Measurements from ENCODE around the gene CYTH4. TPM values are rescaled to one million over a fixed set of nuclear protein-coding genes. Genes with fewer than 3 reads are reported as not detected.
A peak's percentile ranks its signal among the peaks of the same experiment; 100 is the strongest.

The CYTH4 gene
- total and polyA plus RNA-seq, 2 of the 8 experiments (the other 6 are each of a cell fraction or from before 2014, with no cell fraction given), result 0.09 TPM; not detected in 1

- H2AFZ ChIP-seq (ENCODE audit: low read length), result no peak overlapping the region; the same call in 1 of the 2 replicates
- H3K27me3 ChIP-seq (replicated peaks in 1 of 4; ENCODE audit: control insufficient read depth in 3 of 4, extremely low read depth in 1 of 4, insufficient read depth in 3 of 4, low read length in 3 of 4), result no peaks in the 10 kb centered on the region
- no peak overlapping the region for H2BK120ac ChIP-seq (replicated peaks; ENCODE audit: low read depth, low read length)
- H3K4me2 ChIP-seq (ENCODE audit: insufficient read depth in 1 of 2, low read depth in 2 of 2, low read length in 2 of 2), result no peak overlapping the region
- H3K79me2 ChIP-seq (ENCODE audit: control insufficient read depth in 1 of 2, insufficient read depth in 2 of 2, low read length in 2 of 2), result no peaks in the 10 kb centered on the region
- no peaks in the 10 kb centered on the region for H3K79me1 ChIP-seq (ENCODE audit: low read depth, low read length)
- H4K8ac ChIP-seq (ENCODE audit: extremely low read depth, insufficient read depth, low read length), result no peak overlapping the region
- FAIRE-seq (no peak), DNase-seq (ENCODE audit: low read depth in 1 of 2, low spot score in 2 of 2) (no peak)
- H3K27ac ChIP-seq (ENCODE audit: low read depth, low read length), result no peak overlapping the region
- H3K56ac ChIP-seq (replicated peaks; ENCODE audit: insufficient read length, low read depth, low read length), result no peak overlapping the region
- POLR2A ChIA-PET (ENCODE audit: partially characterized antibody), result interaction anchor here (1.1 kb wide), 1 partner anchor 53 kb away, joined by 3 read pairs; no protein-coding TSS in a partner anchor
- H2BK12ac ChIP-seq (ENCODE audit: low read depth, low read length), result no peak overlapping the region
- no peak overlapping the region for H2BK5ac ChIP-seq (ENCODE audit: low read depth, low read length)
- H3K23ac ChIP-seq (ENCODE audit: insufficient read length), result no peak overlapping the region
- H4K91ac ChIP-seq (replicated peaks; ENCODE audit: insufficient read length, low read length), result no peak overlapping the region
- WGBS, 2 experiments (ENCODE audit: extremely low coverage in 1 of 2, insufficient coverage in 1 of 2, insufficient read length in 1 of 2, insufficient replicate concordance in 2 of 2, low coverage in 1 of 2, low lambda C conversion rate in 2 of 2, missing lambda C conversion rate in 1 of 2), result 63% methylated on average over 7 of the region's 7 CpGs; no CpG with 5 or more reads in 1 of the 2 experiments
- H3K18ac ChIP-seq (ENCODE audit: extremely low read depth, low read length), result no peak overlapping the region
- no peaks in the 10 kb centered on the region for H3K23me2 ChIP-seq (ENCODE audit: low read depth, low read length)
- no peak overlapping the region for H4K5ac ChIP-seq (ENCODE audit: insufficient read length, low read depth, low read length)
- TF ChIP-seq, protein P1, sequence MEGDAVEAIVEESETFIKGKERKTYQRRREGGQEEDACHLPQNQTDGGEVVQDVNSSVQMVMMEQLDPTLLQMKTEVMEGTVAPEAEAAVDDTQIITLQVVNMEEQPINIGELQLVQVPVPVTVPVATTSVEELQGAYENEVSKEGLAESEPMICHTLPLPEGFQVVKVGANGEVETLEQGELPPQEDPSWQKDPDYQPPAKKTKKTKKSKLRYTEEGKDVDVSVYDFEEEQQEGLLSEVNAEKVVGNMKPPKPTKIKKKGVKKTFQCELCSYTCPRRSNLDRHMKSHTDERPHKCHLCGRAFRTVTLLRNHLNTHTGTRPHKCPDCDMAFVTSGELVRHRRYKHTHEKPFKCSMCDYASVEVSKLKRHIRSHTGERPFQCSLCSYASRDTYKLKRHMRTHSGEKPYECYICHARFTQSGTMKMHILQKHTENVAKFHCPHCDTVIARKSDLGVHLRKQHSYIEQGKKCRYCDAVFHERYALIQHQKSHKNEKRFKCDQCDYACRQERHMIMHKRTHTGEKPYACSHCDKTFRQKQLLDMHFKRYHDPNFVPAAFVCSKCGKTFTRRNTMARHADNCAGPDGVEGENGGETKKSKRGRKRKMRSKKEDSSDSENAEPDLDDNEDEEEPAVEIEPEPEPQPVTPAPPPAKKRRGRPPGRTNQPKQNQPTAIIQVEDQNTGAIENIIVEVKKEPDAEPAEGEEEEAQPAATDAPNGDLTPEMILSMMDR (IDR thresholded peaks at IDR 0.05; ENCODE audit: control extremely low read depth in 1 of 3, insufficient read depth in 1 of 3, low read depth in 1 of 3, low read length in 3 of 3), result peak in 1 of 3 experiments; percentile 42; a peak in 1 of 4 replicates
- TF ChIP-seq EZH2 (IDR thresholded peaks at IDR 0.05; ENCODE audit: low read depth, low read length, severe bottlenecking) (no peak), CEBPB (IDR thresholded peaks at IDR 0.05; ENCODE audit: low read depth, low read length) (no peak), YY1 (IDR thresholded peaks at IDR 0.05; ENCODE audit: low read depth, low read length) (no peak), NRF1 (IDR thresholded peaks at IDR 0.05; ENCODE audit: low read depth, low read length) (no peak)
- CTCF ChIA-PET (ENCODE audit: partially characterized antibody), result interaction anchor here (0.8 to 1.5 kb wide), 5 partner anchors 9 to 122 kb away, joined by 3 to 4 read pairs (median 4); partner anchors contain the start of gene RAC2
- H2BK20ac ChIP-seq (ENCODE audit: low read length), result no peak overlapping the region
- no peak overlapping the region for H2BK15ac ChIP-seq (ENCODE audit: low read length)
- no peak overlapping the region for H3K14ac ChIP-seq (ENCODE audit: insufficient read length)
- no peaks in the 10 kb centered on the region for H3K9me3 ChIP-seq (ENCODE audit: insufficient read depth in 2 of 2, low read depth in 1 of 2, low read length in 1 of 2)
- no peak overlapping the region for H3K4me3 ChIP-seq (ENCODE audit: extremely low read depth in 1 of 4, insufficient read depth in 2 of 4, low read depth in 3 of 4, low read length in 4 of 4)
- H3K9ac ChIP-seq (replicated peaks in 1 of 4; ENCODE audit: extremely low read depth in 1 of 4, low read depth in 3 of 4, low read length in 3 of 4), result no peak overlapping the region
- H3K4me1 ChIP-seq (replicated peaks in 1 of 4; ENCODE audit: control insufficient read depth in 3 of 4, insufficient read depth in 4 of 4, low read length in 3 of 4), result no peaks in the 10 kb centered on the region
- H3K4ac ChIP-seq (replicated peaks; ENCODE audit: insufficient read length, low read depth, low read length), result no peak overlapping the region
- H2AK5ac ChIP-seq (ENCODE audit: low read depth, low read length), result no peak overlapping the region
- H4K20me1 ChIP-seq (replicated peaks in 1 of 2; ENCODE audit: control insufficient read depth in 1 of 2, insufficient read depth in 2 of 2, low read length in 2 of 2), result no peaks in the 10 kb centered on the region
- no peaks in the 10 kb centered on the region for H3K36me3 ChIP-seq (ENCODE audit: control insufficient read depth in 2 of 4, insufficient read depth in 4 of 4, low read length in 3 of 4)
These were observed 29.1 kb upstream of the CYTH4 start for GRCh38 chr22:37253126-37253660.

Measured in H1 (cell line).